NOMO-1 treated with dmso at 0.1 percent for 144 hours (cell line): ENCODE measurements around the gene PKIB.

Experiments used
- DNase-seq: peaks from one replicate; lab custom pipeline; 2025; ENCODE audit not compliant: unreplicated experiment; lab: John Stamatoyannopoulos, UW

Gene PKIB

DNA sequence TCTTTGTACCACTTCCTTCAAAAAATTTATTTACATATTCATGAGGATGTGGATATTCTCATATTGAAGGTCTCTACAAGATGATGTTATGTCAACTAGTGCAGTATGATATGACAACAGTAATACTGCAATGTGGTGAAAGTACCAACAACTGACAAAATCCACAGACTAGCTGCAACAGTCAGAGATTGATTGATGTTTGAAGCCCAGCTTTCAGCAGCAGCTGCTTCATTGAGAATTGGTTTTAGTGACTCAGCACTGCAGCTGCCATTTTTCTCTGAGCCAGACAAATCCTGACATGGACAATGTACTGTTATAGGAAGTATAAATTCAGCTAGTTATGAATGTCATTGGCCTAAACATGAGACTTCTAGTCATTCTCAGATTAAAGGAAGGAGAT, 53.8 kb downstream of the PKIB start:
- no peak for DNase-seq

DNA sequence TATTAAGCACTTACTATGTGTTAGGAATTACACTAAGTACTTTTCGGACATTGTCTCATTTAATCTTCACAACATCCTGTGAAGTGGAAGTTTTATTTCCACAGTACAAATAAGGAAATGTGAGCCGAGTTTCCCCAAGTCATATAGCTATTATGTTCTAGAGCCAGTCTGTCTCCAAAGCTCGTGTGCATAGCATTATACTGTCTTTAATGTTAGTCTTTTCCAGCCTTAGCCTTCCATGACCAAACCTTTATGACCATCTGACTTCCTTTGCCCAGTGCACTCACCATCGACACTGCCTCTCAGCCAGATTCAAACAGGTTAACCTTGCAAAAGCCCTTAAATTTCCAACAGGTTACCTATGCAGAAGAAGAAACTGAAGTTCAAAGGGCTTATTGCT, 55.7 kb downstream of the PKIB start:
- no peak for DNase-seq

GRCh38 chr6:122666418-122666817, 56.2 kb downstream of the PKIB start:
- no peak for DNase-seq

- no peak for DNase-seq
These were observed 59.2 kb downstream of the PKIB start for GRCh38 chr6:122669418-122669817.

DNA sequence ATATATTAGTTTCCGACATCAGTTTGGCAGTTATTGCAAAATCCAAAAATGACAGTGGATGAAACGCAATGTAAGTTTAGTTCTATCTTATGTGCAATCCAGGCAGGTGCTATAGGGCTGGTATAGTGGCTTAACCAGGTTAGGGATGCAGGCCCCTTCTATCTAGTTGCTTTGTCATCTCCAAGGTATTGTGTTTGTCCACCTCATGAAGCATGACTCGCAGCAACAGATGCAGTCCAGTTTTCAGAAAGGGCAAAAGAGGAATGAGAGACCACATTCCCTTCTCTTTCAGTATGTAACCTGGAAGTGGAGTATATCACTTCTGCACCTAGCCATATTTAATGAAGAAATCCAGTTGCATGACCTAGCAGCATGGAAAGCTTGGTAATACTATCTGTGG, 59.7 kb downstream of the PKIB start:
- no peak for DNase-seq

- DNase-seq, result no peak
These were observed 61.0 kb downstream of the PKIB start for GRCh38 chr6:122671251-122671650.

DNA sequence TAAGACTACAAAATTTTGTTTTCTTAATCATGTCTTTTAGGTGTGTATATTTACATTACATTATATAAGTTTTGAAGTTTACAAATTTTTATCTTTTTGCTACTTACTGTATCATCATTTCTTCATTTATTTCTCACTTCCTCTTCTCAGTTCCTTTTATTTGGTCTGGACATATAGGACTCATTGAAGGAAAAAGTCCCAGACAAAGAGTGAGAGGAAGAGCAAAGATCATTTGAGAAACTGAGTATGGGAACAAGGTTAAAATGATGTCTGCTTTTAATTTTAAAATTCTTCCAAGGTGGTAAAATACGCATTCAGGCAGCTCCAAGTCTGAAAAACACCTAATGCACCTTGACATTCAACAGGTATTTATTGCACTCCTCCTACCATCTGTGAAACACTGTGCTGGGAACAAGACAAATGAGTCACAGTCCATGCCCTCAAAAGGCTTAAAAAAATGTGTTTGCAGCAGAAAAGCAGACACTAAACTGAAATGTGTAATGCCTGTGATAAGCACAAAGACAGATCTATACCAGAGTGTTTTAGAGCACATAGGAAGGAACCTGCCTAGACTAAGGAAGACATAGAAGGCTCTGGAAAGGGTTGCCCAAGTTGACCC, 63.2 kb downstream of the PKIB start:
- peak; percentile 32 for DNase-seq

DNA sequence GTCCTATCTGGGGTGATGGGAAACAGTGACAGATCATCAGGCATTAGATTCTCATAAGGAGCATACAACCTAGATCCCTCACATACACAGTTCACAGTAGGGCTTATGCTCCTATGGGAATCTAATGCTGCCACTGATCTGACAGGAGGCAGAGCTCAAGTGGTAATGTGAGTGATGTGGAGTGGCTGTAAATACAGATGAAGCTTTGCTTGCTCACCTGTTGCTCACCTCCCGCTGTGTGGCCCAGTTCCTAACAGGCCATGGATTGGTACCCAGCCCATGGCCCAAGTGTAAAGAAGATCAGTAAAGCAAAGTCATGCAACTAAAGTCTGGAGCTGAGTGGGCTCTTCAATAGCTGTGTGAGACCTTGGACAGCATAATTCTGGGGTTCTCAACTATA, 65.9 kb downstream of the PKIB start:
- DNase-seq, result no peak

GRCh38 chr6:122676688-122677087, 66.5 kb downstream of the PKIB start:
- DNase-seq, result no peak

DNA sequence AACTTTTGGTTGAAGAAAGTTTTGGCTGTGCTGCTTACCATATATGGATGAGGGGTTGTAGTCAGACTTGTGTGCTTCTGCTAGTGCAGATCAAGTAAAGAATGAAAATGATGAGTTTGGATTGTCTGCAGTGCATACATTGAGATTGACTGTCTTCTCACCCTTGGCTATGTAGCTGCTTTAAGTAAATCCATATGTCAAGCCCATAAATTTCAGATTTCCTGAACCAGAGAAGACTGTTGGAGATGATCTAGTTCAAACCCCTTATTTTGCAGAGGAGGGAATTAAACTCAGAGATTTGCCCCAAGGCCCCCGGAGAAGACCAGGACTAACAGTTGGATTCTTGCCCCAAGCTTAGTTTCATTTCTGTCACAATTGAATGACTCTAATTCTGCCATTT, 67.2 kb downstream of the PKIB start:
- no peak for DNase-seq

- DNase-seq, result no peak
These were observed 68.6 kb downstream of the PKIB start for GRCh38 chr6:122678841-122679240.

DNA sequence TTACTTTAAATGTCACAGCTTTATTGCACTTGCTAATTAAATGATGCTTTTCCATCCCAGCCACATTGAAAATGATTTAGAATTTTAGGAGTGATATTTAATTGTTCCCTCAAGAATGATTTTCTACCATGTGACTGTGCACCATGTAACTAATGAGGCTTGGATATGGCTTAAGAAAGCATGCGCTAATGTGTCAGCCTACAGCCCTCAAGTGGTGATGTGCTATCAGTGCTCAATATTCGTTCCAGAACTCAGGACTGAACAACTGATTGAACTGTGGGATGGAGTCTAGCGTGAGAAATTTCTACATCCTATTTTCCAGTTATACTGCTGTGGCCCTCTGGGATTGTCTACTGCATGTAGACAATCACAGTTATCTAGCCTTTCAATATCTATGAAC, 71.5 kb downstream of the PKIB start:
- no peak for DNase-seq

DNA sequence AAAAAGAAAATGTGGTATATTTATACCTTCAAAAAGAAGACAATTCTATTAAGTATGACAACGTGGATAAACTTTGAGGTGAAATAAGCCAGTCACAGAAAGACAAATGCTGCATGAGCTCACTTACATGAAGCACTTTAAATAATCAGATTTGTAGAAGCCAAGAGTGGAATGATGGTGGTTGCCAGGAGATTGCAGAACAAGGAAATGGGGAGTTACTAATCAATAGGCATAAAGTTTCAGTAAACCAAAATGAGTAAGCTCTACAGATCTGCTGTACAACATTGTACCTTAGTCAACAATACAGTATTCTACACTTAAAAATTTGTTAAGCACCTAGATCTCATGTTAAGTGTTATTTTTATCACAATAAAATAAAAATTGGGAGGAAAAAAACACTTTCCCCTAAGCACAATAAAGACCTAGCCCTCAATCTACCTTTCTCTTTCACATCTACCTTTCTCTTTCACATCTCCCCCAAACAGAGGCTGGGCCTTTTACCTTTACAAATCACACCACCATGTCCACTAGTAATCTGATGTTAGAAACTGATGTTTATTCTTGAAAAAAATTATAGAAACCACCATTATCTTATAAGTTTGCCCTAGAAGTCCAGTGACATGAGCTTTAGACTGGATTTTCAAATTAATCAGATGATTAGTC, 73.9 kb downstream of the PKIB start:
- no peak for DNase-seq

GRCh38 chr6:122692175-122692598, 82.0 kb downstream of the PKIB start:
- DNase-seq, result no peak

GRCh38 chr6:122692807-122693580, 82.8 kb downstream of the PKIB start:
- no peak for DNase-seq

- DNase-seq, result no peak
These were observed 83.9 kb downstream of the PKIB start for GRCh38 chr6:122694075-122694474.

DNA sequence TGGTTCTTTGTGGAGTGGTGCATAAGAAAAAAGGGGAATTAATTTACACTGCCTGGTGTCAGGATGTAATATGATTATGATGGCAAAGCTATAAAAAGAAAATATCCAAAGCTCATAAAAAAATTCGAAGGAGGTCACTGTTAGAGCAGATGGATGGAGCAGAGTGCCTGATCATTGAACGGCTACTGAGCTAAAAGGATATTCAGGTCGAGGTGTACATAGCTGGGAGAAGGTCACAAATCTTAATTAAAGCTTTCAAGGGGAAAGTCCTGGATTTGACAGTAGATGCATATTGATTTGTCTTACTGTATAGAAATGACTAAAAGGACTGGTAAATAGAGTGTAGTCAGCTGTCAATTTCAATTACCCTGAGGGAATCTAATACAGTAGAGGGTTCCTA, 84.4 kb downstream of the PKIB start:
- no peak for DNase-seq

DNA sequence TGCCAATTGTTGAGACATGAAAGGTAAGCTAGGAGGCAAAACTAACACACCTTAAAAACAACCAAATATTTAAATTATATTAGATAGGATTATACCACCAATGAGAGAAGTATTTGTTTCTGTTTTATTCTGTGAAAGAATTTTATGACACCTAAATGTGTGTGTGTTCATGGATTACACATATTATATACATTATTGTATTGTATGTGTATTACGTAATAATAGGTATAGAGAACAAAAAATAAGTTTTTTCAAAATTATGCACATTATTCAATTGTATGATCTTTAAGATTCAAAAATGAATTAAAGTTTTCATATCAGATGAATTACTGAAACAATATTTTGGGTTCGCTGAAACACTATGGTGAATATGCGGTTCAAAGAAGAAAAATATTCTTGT, 85.0 kb downstream of the PKIB start:
- no peak for DNase-seq

GRCh38 chr6:122696079-122696478, 85.9 kb downstream of the PKIB start:
- no peak for DNase-seq

DNA sequence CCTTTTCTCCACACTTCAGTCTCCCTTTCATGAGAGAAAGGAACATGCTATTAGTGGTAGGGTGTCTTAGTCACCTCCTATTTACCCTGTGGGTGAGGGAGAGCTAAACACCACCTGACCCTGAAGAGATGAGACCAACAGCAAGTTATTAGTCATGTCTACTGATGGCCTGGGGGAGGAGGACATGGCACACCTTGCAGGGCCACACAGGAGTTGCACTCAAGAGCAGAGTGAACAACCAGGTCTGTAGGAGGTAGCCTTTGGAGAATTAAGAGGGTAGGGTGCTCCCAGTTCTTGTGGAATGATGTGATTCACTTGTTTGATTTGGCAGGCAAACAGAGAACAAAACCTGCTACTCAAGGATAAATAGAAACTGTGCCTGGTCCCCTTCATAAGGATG, 86.6 kb downstream of the PKIB start:
- DNase-seq, result no peak

GRCh38 chr6:122697458-122697857, 87.3 kb downstream of the PKIB start:
- DNase-seq, result no peak

DNA sequence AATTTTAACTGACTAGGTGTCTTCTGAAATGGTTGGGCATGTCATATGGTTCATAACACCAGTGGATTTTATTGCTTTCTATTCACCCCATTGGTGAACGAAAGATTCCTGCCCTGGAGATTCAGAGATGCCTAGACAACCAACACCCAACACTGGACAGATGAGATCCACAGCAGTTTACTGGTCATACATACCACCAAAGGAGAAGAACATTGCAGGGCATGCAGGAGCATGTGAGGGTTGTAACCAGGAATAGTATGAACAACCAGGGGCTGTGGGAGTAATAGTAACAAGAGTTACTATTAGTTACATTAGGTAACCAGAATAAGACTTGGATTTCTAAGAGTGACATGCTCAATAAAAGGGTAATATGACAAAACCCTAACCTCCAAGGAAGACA, 91.5 kb downstream of the PKIB start:
- DNase-seq, result no peak
